SK-N-SH treated with all-trans-retinoic acid at 6 μM for 48 hours (cell line): Measurements from ENCODE around the gene NCKAP5.

ENCODE experiments used
- ATAC-seq: fragments of 200-7000 bp; cut with Tn5 transposase; 3 replicates; pipeline ENCODE4 v1.9.1; 2020; ENCODE audit warnings: mild to moderate bottlenecking, moderate library complexity
- BACH2 ChIP-seq: fragments of 250-450 bp; sonication (Bioruptor Pico); IDR thresholded peaks from 2 replicates; pipeline ENCODE4 v1.9.0; 2021; ENCODE audit warnings: mild to moderate bottlenecking, borderline replicate concordance
- CREB5 ChIP-seq: fragments of 250-450 bp; sonication (Bioruptor Pico); IDR thresholded peaks from 2 replicates; pipeline ENCODE4 v1.5.1; 2020; ENCODE audit warnings: low read depth, mild to moderate bottlenecking, moderate library complexity
- CSDC2 ChIP-seq: fragments of 250-450 bp; sonication (Bioruptor Pico); IDR thresholded peaks from 2 replicates; pipeline ENCODE4 v1.5.0; 2020; ENCODE audit warnings: mild to moderate bottlenecking, moderate library complexity
- ESRRG ChIP-seq: fragments of 250-450 bp; sonication (Bioruptor Pico); IDR thresholded peaks from 2 replicates; pipeline ENCODE4 v1.6.1; 2021; ENCODE audit warnings: mild to moderate bottlenecking
- GLIS3 ChIP-seq: fragments of 250-450 bp; sonication (Bioruptor Pico); IDR thresholded peaks from 2 replicates; pipeline ENCODE4 v1.5.0; 2020; ENCODE audit warnings: mild to moderate bottlenecking, moderate library complexity
- ISL1 ChIP-seq: fragments of 250-450 bp; sonication (Bioruptor Pico); IDR thresholded peaks from 2 replicates; pipeline ENCODE4 v2.1.2; 2022; ENCODE audit warnings: mild to moderate bottlenecking, moderate library complexity
- OSR1 ChIP-seq: fragments of 250-450 bp; sonication (Bioruptor Pico); IDR thresholded peaks from 2 replicates; pipeline ENCODE4 v1.8.0; 2022; ENCODE audit warnings: moderate library complexity, mild to moderate bottlenecking, inconsistent platforms
- PATZ1 ChIP-seq: fragments of 250-450 bp; sonication (Bioruptor Pico); IDR thresholded peaks from 2 replicates; pipeline ENCODE4 v1.8.0; 2020; ENCODE audit warnings: mild to moderate bottlenecking, moderate library complexity, borderline replicate concordance
- POU6F1 ChIP-seq: fragments of 250-450 bp; sonication (Bioruptor Pico); IDR thresholded peaks from 2 replicates; pipeline ENCODE4 v1.8.0; 2021; ENCODE audit warnings: low read depth, mild to moderate bottlenecking, moderate library complexity, borderline replicate concordance
- PPARA ChIP-seq: fragments of 250-450 bp; sonication (Bioruptor Pico); IDR thresholded peaks from 2 replicates; pipeline ENCODE4 v1.5.0; 2020; ENCODE audit warnings: mild to moderate bottlenecking, borderline replicate concordance
- RARB ChIP-seq: fragments of 250-450 bp; sonication (Bioruptor Pico); IDR thresholded peaks from 2 replicates; pipeline ENCODE4 v1.8.0; 2021; ENCODE audit warnings: mild to moderate bottlenecking, moderate library complexity
- SNAI2 ChIP-seq: fragments of 250-450 bp; sonication (Bioruptor Pico); IDR thresholded peaks from 2 replicates; pipeline ENCODE4 v1.5.0; 2020; ENCODE audit warnings: mild to moderate bottlenecking, moderate library complexity
- TCF4 ChIP-seq: fragments of 250-450 bp; sonication (Bioruptor Pico); IDR thresholded peaks from 2 replicates; pipeline ENCODE4 v1.8.0; 2021; ENCODE audit warnings: mild to moderate bottlenecking, moderate library complexity, borderline replicate concordance
- TOX ChIP-seq: fragments of 250-450 bp; sonication (Bioruptor Pico); IDR thresholded peaks from 2 replicates; pipeline ENCODE4 v1.8.0; 2021; ENCODE audit warnings: mild to moderate bottlenecking, moderate library complexity, borderline replicate concordance
- TSHZ2 ChIP-seq: fragments of 250-450 bp; sonication (Bioruptor Pico); IDR thresholded peaks from 2 replicates; pipeline ENCODE4 v1.5.0; 2020; ENCODE audit warnings: mild to moderate bottlenecking, moderate library complexity
- ZC3H10 ChIP-seq: fragments of 250-450 bp; sonication (Bioruptor Pico); IDR thresholded peaks from 2 replicates; pipeline ENCODE4 v1.5.1; 2021; ENCODE audit warnings: mild to moderate bottlenecking, moderate library complexity
- ZFP30 ChIP-seq: fragments of 450-650 bp; formaldehyde crosslinking; IDR thresholded peaks from 2 replicates; pipeline ENCODE4 v1.5.0; 2022; ENCODE audit warnings: mild to moderate bottlenecking, moderate library complexity
- ZNF565 ChIP-seq: fragments of 450-650 bp; formaldehyde crosslinking; conservative IDR thresholded peaks from 2 replicates; pipeline ENCODE4 v1.5.0; 2020; ENCODE audit warnings: low read depth, mild to moderate bottlenecking, moderate library complexity
- ZNF70 ChIP-seq: fragments of 450-650 bp; formaldehyde crosslinking; IDR thresholded peaks from 2 replicates; pipeline ENCODE4 v1.5.0; 2020; ENCODE audit warnings: mild to moderate bottlenecking, moderate library complexity
- ZNF8 ChIP-seq: fragments of 450-650 bp; formaldehyde crosslinking; IDR thresholded peaks from 2 replicates; pipeline ENCODE4 v1.5.0; 2020; ENCODE audit warnings: mild to moderate bottlenecking, moderate library complexity

NCKAP5 gene

GRCh38 chr2:133484784-133485183 is 83.5 kb downstream of the NCKAP5 start:
- no peak for ATAC-seq
- no peak for TF ChIP-seq ISL1
- TF ChIP-seq RARB, result no peak

- no peak for TF ChIP-seq TOX (CRISPR knock-in tag)
- TF ChIP-seq ZNF565 (CRISPR knock-in tag), result no peak
- no peak for TF ChIP-seq PPARA (CRISPR knock-in tag)
- TF ChIP-seq SNAI2 (CRISPR knock-in tag), result no peak
- no peak for TF ChIP-seq ZNF70 (CRISPR knock-in tag)
- no peak for TF ChIP-seq ZFP30 (CRISPR knock-in tag)
- no peak for TF ChIP-seq GLIS3 (CRISPR knock-in tag)
- TF ChIP-seq OSR1, result no peak
Measured at GRCh38 chr2:133484106-133484505, 84.2 kb downstream of the NCKAP5 start.

GRCh38 chr2:133483181-133483580 is 85.1 kb downstream of the NCKAP5 start:
- TF ChIP-seq TCF4, result peak; percentile 56; the same call in 1 of the 2 replicates
- no peak for TF ChIP-seq POU6F1 (CRISPR knock-in tag)
- ATAC-seq, result no peak

More at GRCh38 chr2:133484106-133484505, 84.2 kb downstream of the NCKAP5 start:
- ATAC-seq, result no peak

GRCh38 chr2:133480707-133481429 is 87.4 kb downstream of the NCKAP5 start:
- no peak for ATAC-seq
- TF ChIP-seq ZC3H10 (no peak), ZFP30 (CRISPR knock-in tag) (no peak), PATZ1 (CRISPR knock-in tag) (no peak), CSDC2 (CRISPR knock-in tag) (no peak), ZNF8 (CRISPR knock-in tag) (no peak), OSR1 (no peak), ESRRG (CRISPR knock-in tag) (no peak), TSHZ2 (CRISPR knock-in tag) (no peak), BACH2 (CRISPR knock-in tag) (no peak), RARB (no peak), ZNF565 (CRISPR knock-in tag) (no peak), POU6F1 (CRISPR knock-in tag) (no peak), SNAI2 (CRISPR knock-in tag) (no peak), ZNF70 (CRISPR knock-in tag) (no peak), CREB5 (CRISPR knock-in tag) (no peak)
